ENCODE measurements around the gene ZFR.
"Not testable (repeated sequence)": the region's sequence is repeated elsewhere in the genome, so short reads cannot be mapped to it uniquely, and the experiment has no call there.

Gene ZFR

GRCh38 chr5:32323741-32324140 is 120.8 kb downstream of the ZFR start:
- DNase-seq (ENCODE audit: low read depth in 1 of 2, low spot score in 1 of 2), result no peak

DNA sequence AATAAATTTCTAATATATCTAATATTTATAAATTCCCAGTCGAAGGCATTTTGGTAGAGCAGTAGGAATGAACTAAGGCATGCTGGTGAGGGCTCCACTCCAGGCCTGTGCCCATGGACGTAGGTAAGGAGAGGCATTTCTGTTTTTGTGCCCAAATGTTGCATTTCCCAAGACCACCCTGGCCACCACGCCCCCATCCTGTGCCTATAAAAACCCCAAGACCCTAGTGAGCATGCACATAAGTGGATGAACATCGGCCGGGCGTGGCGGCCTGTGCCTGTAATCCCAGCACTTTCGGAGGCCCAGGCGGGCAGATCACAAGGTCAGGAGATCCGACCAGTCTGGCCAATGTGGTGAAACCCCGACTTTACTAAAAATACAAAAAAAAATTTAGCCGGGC is 121.7 kb downstream of the ZFR start:
- no peak for DNase-seq (ENCODE audit: low read depth in 1 of 2, low spot score in 1 of 2)

GRCh38 chr5:32321787-32322186 is 122.8 kb downstream of the ZFR start:
- not testable (repeated sequence) for DNase-seq (ENCODE audit: low read depth in 1 of 2, low spot score in 1 of 2)

DNA sequence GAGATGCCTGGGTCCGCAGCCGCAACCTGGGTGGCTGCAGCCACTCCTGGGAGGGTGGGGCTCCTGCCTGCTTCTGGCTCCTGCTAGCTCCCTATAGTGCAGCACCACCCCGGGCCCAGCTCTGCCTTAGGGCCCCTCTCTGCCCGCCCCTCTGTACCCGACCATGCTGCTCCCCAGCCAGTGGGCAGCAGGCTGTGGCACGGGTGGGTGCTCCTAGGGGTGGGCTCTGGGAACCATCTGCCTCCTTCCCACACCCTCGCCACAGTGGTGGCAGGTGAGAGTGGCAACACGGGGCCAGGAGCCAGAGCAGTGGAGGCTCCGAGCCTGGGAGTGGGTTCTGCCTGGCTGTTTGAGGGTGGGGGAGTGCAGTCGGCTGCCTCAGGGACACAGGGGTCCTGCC is 124.0 kb downstream of the ZFR start:
- DNase-seq (ENCODE audit: low read depth in 1 of 2, low spot score in 1 of 2), result no peak

GRCh38 chr5:32319926-32320543 is 124.5 kb downstream of the ZFR start:
- no peak for DNase-seq (ENCODE audit: low read depth in 1 of 2, low spot score in 1 of 2)

DNA sequence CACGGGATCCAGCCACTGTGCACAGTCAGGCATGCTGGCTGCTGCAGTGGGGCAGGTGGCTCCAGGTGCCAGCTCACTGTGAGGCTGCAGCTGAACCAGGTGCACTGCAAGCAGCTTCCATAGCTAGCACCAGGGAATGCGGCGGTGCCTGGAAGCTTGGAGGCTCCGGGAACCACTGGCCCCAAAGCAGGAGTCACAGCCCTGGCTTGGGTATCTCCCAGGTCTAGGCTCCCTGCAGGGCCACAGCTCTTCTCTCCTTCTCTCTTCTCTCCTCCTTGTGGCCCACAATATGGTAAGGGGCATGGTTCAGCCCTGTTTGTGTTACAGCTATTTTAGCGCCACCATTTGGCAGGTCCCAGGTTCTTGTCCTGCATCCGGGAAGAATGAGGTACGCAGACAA is 125.1 kb downstream of the ZFR start:
- DNase-seq (ENCODE audit: low read depth in 1 of 2, low spot score in 1 of 2), result no peak

- no peak for DNase-seq (ENCODE audit: low read depth in 1 of 2, low spot score in 1 of 2)
Measured at GRCh38 chr5:32317041-32317440, 127.5 kb downstream of the ZFR start.

- DNase-seq (ENCODE audit: low read depth in 1 of 2, low spot score in 1 of 2), result no peak
Measured at GRCh38 chr5:32315221-32316014, 129.1 kb downstream of the ZFR start.

DNA sequence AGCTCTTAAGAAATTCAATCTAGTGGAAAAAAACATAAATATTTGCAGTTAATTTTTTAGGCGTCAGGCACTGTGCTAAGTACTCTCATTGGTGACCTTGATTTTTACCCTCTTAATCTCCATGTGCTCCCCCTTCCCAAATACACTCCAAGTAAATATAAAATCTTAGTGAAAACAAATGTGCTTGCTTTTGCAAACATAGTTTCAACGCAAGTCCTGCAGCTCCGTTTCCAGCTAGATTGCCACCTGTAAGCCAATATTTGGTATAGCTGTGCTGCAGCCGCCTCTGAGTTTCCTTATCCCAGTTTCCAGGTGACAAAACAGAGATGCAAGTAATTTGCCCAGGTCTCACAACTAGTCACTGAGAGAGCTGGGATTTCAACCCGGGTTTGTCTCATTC is 129.9 kb downstream of the ZFR start:
- DNase-seq (ENCODE audit: low read depth in 1 of 2, low spot score in 1 of 2), result no peak

DNA sequence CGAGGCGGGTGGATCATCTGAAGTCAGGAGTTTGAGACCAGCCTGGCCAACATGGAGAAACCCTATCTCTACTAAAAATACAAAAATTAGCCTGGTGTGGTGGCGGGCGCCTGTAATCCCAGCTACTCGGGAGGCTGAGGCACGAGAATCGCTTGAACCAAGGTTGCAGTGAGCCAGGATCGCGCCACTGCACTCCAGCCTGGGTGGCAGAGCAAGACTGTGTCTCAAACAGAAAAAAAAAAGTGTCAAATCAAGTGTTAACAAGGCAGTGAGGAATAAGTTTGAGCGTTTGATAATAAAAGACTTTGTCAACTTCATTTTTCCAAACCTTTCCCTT is 130.4 kb downstream of the ZFR start:
- DNase-seq (ENCODE audit: low read depth in 1 of 2, low spot score in 1 of 2), result not testable (repeated sequence)

DNA sequence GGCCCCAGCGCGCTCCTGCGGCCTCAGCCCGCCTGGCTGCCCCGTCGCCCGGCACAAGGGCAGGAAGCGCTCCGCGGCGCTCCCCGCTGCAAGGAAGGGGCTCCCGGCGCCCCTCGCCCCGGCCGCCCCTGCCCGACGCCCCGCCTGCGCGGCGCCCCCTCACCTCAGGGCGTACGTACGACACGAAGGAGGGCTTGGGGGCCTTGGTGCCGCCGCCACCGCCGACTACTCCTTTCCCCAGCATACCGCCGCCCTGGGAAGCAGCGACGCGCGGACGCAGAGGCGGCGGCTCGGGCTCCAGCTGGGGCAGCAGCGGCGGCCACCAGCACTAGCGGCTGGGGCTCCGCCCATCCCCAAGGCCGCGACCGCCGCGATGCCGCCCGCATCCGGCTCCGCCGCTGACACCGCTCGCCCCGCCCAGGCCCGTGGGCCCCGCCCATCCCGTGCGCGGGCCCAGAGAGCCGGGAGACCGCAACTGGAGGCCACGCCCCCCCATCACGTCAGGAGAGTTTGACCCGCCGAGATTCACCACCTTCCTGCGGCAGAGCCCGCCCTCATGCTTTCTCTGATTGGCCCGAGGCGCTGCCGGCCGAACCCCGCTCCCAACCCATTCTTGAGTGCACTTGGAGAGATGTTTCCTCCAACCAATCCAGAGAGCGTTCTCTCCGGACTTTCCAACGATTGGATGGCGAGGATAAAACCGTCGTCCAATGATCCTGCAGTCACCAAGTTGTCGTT is 131.8 kb downstream of the ZFR start, which contains the start of gene MTMR12:
TSS of gene MTMR12 (minus strand) at position 345 of the 738 bp plus-strand sequence. CDS start at position 244, 101 bp downstream.
- peak; percentile 98 to 99 for DNase-seq (ENCODE audit: low read depth in 1 of 2, low spot score in 1 of 2)

GRCh38 chr5:32312197-32312594 is 132.3 kb downstream of the ZFR start:
- peak; percentile 21 to 35 for DNase-seq (ENCODE audit: low read depth in 1 of 2, low spot score in 1 of 2)

DNA sequence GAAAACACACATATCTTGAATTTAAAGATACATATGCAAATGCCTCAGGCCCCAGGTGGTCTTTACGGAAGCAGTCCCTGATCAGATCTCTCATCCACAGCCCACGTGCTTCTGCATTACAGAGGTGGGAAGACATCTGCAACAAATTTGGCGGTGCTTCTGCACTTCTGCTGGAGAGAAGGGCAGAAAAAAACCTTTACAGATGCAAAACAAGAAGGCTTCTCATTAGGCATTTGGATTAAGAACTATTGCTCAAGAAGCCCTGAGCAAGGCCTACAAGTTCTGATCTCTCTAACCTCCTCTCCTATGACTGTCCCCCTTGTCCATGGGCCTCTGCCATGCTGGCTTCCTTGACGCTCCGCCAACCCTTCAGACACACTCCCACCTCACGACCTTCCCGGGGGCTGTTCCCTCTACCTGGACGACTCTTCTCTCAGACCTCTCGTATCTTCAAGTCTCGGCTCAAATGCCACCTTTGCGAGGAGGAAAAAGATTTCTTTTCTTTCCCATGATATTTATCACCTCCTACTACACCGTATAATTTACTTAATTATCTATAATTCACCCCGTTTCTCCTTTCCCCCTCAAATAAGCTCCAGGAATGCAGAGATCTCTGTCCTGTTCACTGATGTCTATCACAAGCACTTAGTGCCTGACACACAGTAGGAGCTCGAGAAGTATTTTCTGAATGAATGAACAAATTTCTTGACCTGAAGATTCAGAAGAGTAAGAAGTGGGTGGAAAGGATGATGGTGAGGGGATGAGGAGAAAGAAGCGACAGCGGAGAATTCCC is 132.9 kb downstream of the ZFR start:
- no peak for DNase-seq (ENCODE audit: low read depth in 1 of 2, low spot score in 1 of 2)

GRCh38 chr5:32309761-32310160 is 134.8 kb downstream of the ZFR start:
- no peak for DNase-seq (ENCODE audit: low read depth in 1 of 2, low spot score in 1 of 2)

DNA sequence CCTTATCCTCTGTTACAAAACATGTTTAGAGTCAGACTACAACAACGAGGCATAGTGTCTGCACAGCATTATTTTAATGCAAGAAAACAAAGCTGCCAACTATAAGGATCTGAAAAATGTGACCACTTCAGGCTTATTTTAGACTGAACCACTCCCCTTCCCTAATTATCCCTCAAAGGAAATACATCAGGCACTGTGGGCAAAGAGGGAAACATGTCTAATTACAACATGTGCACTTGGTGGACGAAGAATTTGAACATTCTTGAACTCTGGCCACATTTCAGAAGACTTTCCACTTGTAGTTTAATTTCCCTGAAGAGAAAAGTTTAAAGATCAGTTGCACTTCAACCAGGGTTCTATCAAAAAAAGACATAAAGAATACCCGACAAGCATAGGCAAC is 135.6 kb downstream of the ZFR start:
- DNase-seq (ENCODE audit: low read depth in 1 of 2, low spot score in 1 of 2), result no peak

- DNase-seq (ENCODE audit: low read depth in 1 of 2, low spot score in 1 of 2), result no peak
Measured at GRCh38 chr5:32307769-32308194, 136.8 kb downstream of the ZFR start.

GRCh38 chr5:32304622-32305021 is 139.9 kb downstream of the ZFR start:
- DNase-seq (ENCODE audit: low read depth in 1 of 2, low spot score in 1 of 2), result no peak
